HepG2 (cell line): ENCODE data around the gene COA3.

Source experiments
- ARNT ChIP-seq: fragments of 450-650 bp; IDR thresholded peaks from 2 replicates; pipeline ENCODE4 v1.6.1; 2017
- BRF2 ChIP-seq: sonication (generic); formaldehyde crosslinking; IDR thresholded peaks from 2 replicates; pipeline ENCODE4 v1.8.1; 2022; ENCODE audit warnings: mild to moderate bottlenecking, missing genetic modification reagents
- GABPA ChIP-seq, 2 experiments: IDR thresholded peaks; 2 replicates each; pipeline ENCODE4 v1.6.1; 2011 to 2016; ENCODE audit warnings: low read depth in 2 of 2, low read length in 1 of 2, missing biosample characterization in 1 of 2, missing genetic modification characterization in 1 of 2
- HES4 ChIP-seq: sonication (generic); formaldehyde crosslinking; IDR thresholded peaks from 2 replicates; pipeline ENCODE4 v1.9.0; 2021; ENCODE audit warnings: mild to moderate bottlenecking, missing genetic modification reagents, borderline replicate concordance
- KDM6A ChIP-seq: IDR thresholded peaks from 2 replicates; pipeline ENCODE4 v1.6.1; 2016; ENCODE audit warnings: low read depth
- NRL ChIP-seq: sonication (generic); formaldehyde crosslinking; IDR thresholded peaks from 2 replicates; pipeline ENCODE4 v1.5.0; 2020; ENCODE audit warnings: missing genetic modification reagents, mild to moderate bottlenecking, moderate library complexity, borderline replicate concordance
- RFX5 ChIP-seq: IDR thresholded peaks from 2 replicates; pipeline ENCODE4 v1.6.1; 2011; ENCODE audit warnings: low read depth, low read length, improper control_type of control experiment
- SMC3 ChIP-seq: IDR thresholded peaks from 2 replicates; pipeline ENCODE4 v1.6.1; 2011; ENCODE audit warnings: low read length, improper control_type of control experiment
- ZNF296 ChIP-seq: sonication (generic); formaldehyde crosslinking; conservative IDR thresholded peaks from 2 replicates; pipeline ENCODE4 v1.5.0; 2020; ENCODE audit warnings: mild to moderate bottlenecking, missing genetic modification reagents

- TF ChIP-seq BRF2 (CRISPR knock-in tag), result no peak
- no peak for TF ChIP-seq RFX5
- no peak for TF ChIP-seq ZNF296
- TF ChIP-seq SMC3, result no peak
- TF ChIP-seq HES4 (CRISPR knock-in tag), result no peak
- no peak for TF ChIP-seq ARNT
- no peak for TF ChIP-seq KDM6A (CRISPR knock-in tag)
- TF ChIP-seq GABPA (IDR thresholded peaks at IDR 0.05; ENCODE audit: low read depth, low read length), result no peak
- no peak for TF ChIP-seq GABPA (CRISPR knock-in tag; IDR thresholded peaks at IDR 0.05; ENCODE audit: low read depth)
- TF ChIP-seq NRL, result no peak
These were observed 19.1 kb downstream of the COA3 start for GRCh38 chr17:42779304-42779935.
